ENCODE results near the gene NELFA. TPM values are rescaled to one million over a fixed set of nuclear protein-coding genes. Genes with fewer than 3 reads are reported as not detected.

Gene NELFA
- total and polyA plus RNA-seq, 2 of the 4 experiments (the other 2 are of a cell fraction): 4.3 to 21.9 TPM

GRCh38 chr4:1971456-1972200 lies 37.1 kb downstream of the NELFA start:
- no TSS peak for BruUV-seq (replicated peaks)
- no peak overlapping the region for H3K56ac ChIP-seq (ENCODE audit: extremely low read depth, insufficient read depth, low read length)
- POLR2A ChIA-PET (ENCODE audit: unreplicated experiment): interaction anchor here (0.6 kb wide), 1 partner anchor 996 kb away, joined by 3 read pairs; no protein-coding TSS in a partner anchor
- H3K27me3 ChIP-seq (ENCODE audit: control insufficient read depth, insufficient read depth, low read length): no peaks in the 10 kb centered on the region
- no peak overlapping the region for H4K8ac ChIP-seq (ENCODE audit: low read depth in 2 of 2, low read length in 2 of 2)
- H4K5ac ChIP-seq (ENCODE audit: low read depth, low read length): no peak overlapping the region
- H3K4me2 ChIP-seq (ENCODE audit: low read depth, low read length): no peak overlapping the region
- no peak overlapping the region for H2BK15ac ChIP-seq (ENCODE audit: low read depth, low read length)
- H4K91ac ChIP-seq (ENCODE audit: insufficient read depth, low read depth, low read length): no peak overlapping the region
- no peak overlapping the region for H3K4ac ChIP-seq (ENCODE audit: low read depth, low read length)
- H2BK20ac ChIP-seq (ENCODE audit: low read depth, low read length): no peak overlapping the region
- H2AK5ac ChIP-seq (ENCODE audit: low read depth, low read length): no peak overlapping the region
- intact Hi-C loops (cut with micrococcal nuclease): no loop called here
- H3K4me3 ChIP-seq (ENCODE audit: insufficient read depth, low read depth, low read length): no peak overlapping the region
- H2AFZ ChIP-seq (replicated peaks; ENCODE audit: low read length, poor library complexity): no peak overlapping the region
- 0 out of 2 replicates have a peak, but pooled peaks cover 4% of the 10 kb centered on the region for H3K9me1 ChIP-seq (ENCODE audit: insufficient read depth, low read length)
- no peak overlapping the region for H3K14ac ChIP-seq (replicated peaks; ENCODE audit: low read depth, low read length)
- H3K79me1 ChIP-seq (ENCODE audit: low read depth in 1 of 2, low read length in 2 of 2): peaks cover 9 to 42% of the 10 kb centered on the region in 2 experiments; a peak in 3 of 4 replicates
- no peaks in the 10 kb centered on the region for H3K9me3 ChIP-seq (ENCODE audit: control insufficient read depth, insufficient read depth, low read length)
- H3K23ac ChIP-seq (ENCODE audit: low read depth, low read length): no peak overlapping the region
- dilution Hi-C loops (cut with HindIII; ENCODE audit: low sequenced_read_pairs, unreplicated experiment): no loop called here
- H3K4me1 ChIP-seq (ENCODE audit: control insufficient read depth, insufficient read depth, low read length): no peaks in the 10 kb centered on the region
- no peak overlapping the region for H2BK5ac ChIP-seq (ENCODE audit: low read depth, low read length, poor library complexity, severe bottlenecking)
- H3K9ac ChIP-seq (ENCODE audit: low read depth, low read length): no peak overlapping the region
- no peaks in the 10 kb centered on the region; the same call in 1 of the 2 replicates for H4K20me1 ChIP-seq (ENCODE audit: insufficient read depth, low read length)
- ATAC-seq (ENCODE audit: low read depth): no peak
- in situ Hi-C loops (cut with MboI; ENCODE audit: low sequenced_read_pairs): no loop called here
- CTCF ChIA-PET: no interaction called here
- H3K27ac ChIP-seq (ENCODE audit: insufficient read depth, low read length): no peak overlapping the region
- WGBS, 2 experiments (ENCODE audit: extremely low coverage in 2 of 2, insufficient read length in 1 of 2): 94% methylated on average over 6 of the region's 16 CpGs; no CpG with 5 or more reads in 1 of the 2 experiments
- H2AK9ac ChIP-seq (replicated peaks; ENCODE audit: low read depth, low read length, poor library complexity): peak overlapping the region; percentile 20
- TF ChIP-seq FOS (IDR thresholded peaks at IDR 0.05; ENCODE audit: low read depth, low read length) (no peak), NFE2L2 (IDR thresholded peaks at IDR 0.05; ENCODE audit: low read depth, low read length) (no peak), CHD1 (IDR thresholded peaks at IDR 0.05; ENCODE audit: low read depth, low read length) (no peak), MXI1 (IDR thresholded peaks at IDR 0.05; ENCODE audit: borderline replicate concordance, low read depth, low read length) (no peak), MAFK (IDR thresholded peaks at IDR 0.05; ENCODE audit: low read depth, low read length) (no peak), BHLHE40 (IDR thresholded peaks at IDR 0.05; ENCODE audit: low read depth, low read length) (no peak)
- TF ChIP-seq, protein P1, sequence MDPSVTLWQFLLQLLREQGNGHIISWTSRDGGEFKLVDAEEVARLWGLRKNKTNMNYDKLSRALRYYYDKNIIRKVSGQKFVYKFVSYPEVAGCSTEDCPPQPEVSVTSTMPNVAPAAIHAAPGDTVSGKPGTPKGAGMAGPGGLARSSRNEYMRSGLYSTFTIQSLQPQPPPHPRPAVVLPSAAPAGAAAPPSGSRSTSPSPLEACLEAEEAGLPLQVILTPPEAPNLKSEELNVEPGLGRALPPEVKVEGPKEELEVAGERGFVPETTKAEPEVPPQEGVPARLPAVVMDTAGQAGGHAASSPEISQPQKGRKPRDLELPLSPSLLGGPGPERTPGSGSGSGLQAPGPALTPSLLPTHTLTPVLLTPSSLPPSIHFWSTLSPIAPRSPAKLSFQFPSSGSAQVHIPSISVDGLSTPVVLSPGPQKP (IDR thresholded peaks at IDR 0.05; ENCODE audit: borderline replicate concordance, low read depth, low read length): no peak
- TF ChIP-seq, protein P2, sequence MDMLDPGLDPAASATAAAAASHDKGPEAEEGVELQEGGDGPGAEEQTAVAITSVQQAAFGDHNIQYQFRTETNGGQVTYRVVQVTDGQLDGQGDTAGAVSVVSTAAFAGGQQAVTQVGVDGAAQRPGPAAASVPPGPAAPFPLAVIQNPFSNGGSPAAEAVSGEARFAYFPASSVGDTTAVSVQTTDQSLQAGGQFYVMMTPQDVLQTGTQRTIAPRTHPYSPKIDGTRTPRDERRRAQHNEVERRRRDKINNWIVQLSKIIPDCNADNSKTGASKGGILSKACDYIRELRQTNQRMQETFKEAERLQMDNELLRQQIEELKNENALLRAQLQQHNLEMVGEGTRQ (IDR thresholded peaks at IDR 0.05; ENCODE audit: low read depth, low read length): no peak
- peaks cover 41% of the 10 kb centered on the region for H3K36me3 ChIP-seq (ENCODE audit: control insufficient read depth, insufficient read depth, low read length)
- H3K18ac ChIP-seq (ENCODE audit: low read depth, low read length): no peak overlapping the region
- no peak for DNase-seq
- no peak overlapping the region for H2BK120ac ChIP-seq (ENCODE audit: low read depth, low read length)
